ENCODE data around the gene SPEN. TPM values are rescaled to one million over a fixed set of nuclear protein-coding genes. Genes with fewer than 3 reads are reported as not detected.

Gene SPEN
- total and polyA plus RNA-seq, 2 of the 13 experiments (the other 11 are each of a cell fraction or from before 2014, with no cell fraction given), result 4.8 to 14.0 TPM

DNA sequence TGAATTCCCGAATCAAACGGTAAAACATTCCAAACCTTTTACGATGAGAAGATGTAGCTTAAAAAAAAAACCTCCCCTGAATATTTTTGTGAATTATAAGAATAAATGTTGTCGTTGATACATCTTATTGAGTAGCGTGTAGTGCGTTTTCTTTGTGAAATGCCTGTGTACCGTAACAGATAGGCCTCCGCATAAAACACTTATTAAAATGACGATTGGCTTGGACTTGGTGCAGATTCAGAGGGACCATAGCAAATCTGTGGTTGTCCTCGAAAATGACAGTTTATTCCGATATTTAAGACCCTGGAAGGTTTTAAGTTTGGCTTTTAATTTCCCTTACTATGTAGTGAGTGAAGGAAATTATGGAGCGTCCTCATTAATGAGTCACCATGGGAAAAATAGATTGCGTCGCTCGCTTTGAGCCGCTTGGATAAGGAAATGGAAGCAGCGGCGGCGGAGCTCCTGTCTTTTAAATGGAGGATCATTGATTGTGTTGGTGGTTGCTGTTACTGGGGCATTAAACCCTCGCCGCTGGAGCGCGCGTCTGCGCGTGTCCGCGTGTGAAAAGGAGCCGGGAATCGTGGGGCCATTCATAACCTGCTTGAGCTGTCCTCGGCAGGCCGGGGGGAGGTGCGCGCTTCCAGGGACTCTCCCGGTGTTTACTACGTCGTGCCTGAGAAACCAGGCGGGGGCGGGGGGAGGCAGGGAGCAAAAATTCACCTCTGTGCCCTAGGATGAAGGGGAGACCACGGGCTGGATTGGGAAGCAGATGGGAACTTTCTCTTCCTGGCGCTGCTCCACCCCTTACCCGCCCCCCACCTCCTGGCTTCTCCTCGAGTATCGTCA is 1.6 kb downstream of the SPEN start (continued):
- TF ChIP-seq, protein P1, sequence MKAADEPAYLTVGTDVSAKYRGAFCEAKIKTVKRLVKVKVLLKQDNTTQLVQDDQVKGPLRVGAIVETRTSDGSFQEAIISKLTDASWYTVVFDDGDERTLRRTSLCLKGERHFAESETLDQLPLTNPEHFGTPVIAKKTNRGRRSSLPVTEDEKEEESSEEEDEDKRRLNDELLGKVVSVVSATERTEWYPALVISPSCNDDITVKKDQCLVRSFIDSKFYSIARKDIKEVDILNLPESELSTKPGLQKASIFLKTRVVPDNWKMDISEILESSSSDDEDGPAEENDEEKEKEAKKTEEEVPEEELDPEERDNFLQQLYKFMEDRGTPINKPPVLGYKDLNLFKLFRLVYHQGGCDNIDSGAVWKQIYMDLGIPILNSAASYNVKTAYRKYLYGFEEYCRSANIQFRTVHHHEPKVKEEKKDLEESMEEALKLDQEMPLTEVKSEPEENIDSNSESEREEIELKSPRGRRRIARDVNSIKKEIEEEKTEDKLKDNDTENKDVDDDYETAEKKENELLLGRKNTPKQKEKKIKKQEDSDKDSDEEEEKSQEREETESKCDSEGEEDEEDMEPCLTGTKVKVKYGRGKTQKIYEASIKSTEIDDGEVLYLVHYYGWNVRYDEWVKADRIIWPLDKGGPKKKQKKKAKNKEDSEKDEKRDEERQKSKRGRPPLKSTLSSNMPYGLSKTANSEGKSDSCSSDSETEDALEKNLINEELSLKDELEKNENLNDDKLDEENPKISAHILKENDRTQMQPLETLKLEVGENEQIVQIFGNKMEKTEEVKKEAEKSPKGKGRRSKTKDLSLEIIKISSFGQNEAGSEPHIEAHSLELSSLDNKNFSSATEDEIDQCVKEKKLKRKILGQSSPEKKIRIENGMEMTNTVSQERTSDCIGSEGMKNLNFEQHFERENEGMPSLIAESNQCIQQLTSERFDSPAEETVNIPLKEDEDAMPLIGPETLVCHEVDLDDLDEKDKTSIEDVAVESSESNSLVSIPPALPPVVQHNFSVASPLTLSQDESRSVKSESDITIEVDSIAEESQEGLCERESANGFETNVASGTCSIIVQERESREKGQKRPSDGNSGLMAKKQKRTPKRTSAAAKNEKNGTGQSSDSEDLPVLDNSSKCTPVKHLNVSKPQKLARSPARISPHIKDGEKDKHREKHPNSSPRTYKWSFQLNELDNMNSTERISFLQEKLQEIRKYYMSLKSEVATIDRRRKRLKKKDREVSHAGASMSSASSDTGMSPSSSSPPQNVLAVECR (CRISPR knock-in tag; IDR thresholded peaks at IDR 0.05; ENCODE audit: borderline replicate concordance), result peak; percentile 78
- TF ChIP-seq, protein P2, sequence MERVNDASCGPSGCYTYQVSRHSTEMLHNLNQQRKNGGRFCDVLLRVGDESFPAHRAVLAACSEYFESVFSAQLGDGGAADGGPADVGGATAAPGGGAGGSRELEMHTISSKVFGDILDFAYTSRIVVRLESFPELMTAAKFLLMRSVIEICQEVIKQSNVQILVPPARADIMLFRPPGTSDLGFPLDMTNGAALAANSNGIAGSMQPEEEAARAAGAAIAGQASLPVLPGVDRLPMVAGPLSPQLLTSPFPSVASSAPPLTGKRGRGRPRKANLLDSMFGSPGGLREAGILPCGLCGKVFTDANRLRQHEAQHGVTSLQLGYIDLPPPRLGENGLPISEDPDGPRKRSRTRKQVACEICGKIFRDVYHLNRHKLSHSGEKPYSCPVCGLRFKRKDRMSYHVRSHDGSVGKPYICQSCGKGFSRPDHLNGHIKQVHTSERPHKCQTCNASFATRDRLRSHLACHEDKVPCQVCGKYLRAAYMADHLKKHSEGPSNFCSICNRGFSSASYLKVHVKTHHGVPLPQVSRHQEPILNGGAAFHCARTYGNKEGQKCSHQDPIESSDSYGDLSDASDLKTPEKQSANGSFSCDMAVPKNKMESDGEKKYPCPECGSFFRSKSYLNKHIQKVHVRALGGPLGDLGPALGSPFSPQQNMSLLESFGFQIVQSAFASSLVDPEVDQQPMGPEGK (CRISPR knock-in tag; IDR thresholded peaks at IDR 0.05), result peak; percentile 88
- peak; percentile 33; the same call in 1 of the 2 replicates for TF ChIP-seq ZNF782 (CRISPR knock-in tag; IDR thresholded peaks at IDR 0.05; ENCODE audit: borderline replicate concordance)
- TF ChIP-seq ZNF263 (CRISPR knock-in tag; IDR thresholded peaks at IDR 0.05), result 0 out of 2 replicates have a peak, but pooled peaks have one; percentile 12
- peak; percentile 76 for TF ChIP-seq SALL2 (CRISPR knock-in tag; IDR thresholded peaks at IDR 0.05)
- TF ChIP-seq NR2F2 (IDR thresholded peaks at IDR 0.05; ENCODE audit: borderline replicate concordance, low read depth), result no peak
- TF ChIP-seq NFKBIZ (CRISPR knock-in tag; IDR thresholded peaks at IDR 0.05), result peak; percentile 48; the same call in 1 of the 2 replicates
- no peak for TF ChIP-seq TP53 (CRISPR knock-in tag; conservative IDR thresholded peaks at IDR 0.05)
- no peak for TF ChIP-seq NR1H2 (CRISPR knock-in tag; IDR thresholded peaks at IDR 0.05; ENCODE audit: borderline replicate concordance, low read depth)
- no peak for TF ChIP-seq NFRKB (IDR thresholded peaks at IDR 0.05)
- 0 out of 2 replicates have a peak, but pooled peaks have one; percentile 25 for TF ChIP-seq ZNF343 (CRISPR knock-in tag; IDR thresholded peaks at IDR 0.05)
- no peak for TF ChIP-seq ZNF383 (CRISPR knock-in tag; IDR thresholded peaks at IDR 0.05; ENCODE audit: borderline replicate concordance)
- peak; percentile 69 for TF ChIP-seq HDAC1 (CRISPR knock-in tag; IDR thresholded peaks at IDR 0.05)
- TF ChIP-seq NCOR1 (IDR thresholded peaks at IDR 0.05; ENCODE audit: borderline replicate concordance, low read length), result peak; percentile 75; the same call in 1 of the 2 replicates
- no peak for TF ChIP-seq FOXA1 (IDR thresholded peaks at IDR 0.05)
- TF ChIP-seq FOXA1 (CRISPR knock-in tag; IDR thresholded peaks at IDR 0.05), result peak; percentile 52
- TF ChIP-seq PHF21A (CRISPR knock-in tag; IDR thresholded peaks at IDR 0.05), result peak; percentile 90
- peak; percentile 39 for TF ChIP-seq FOXA3 (CRISPR knock-in tag; IDR thresholded peaks at IDR 0.05)
- no peak for TF ChIP-seq SMAD1 (CRISPR knock-in tag; IDR thresholded peaks at IDR 0.05; ENCODE audit: borderline replicate concordance, low read depth)
- TF ChIP-seq ZFP36L1 (CRISPR knock-in tag; IDR thresholded peaks at IDR 0.05), result 0 out of 2 replicates have a peak, but pooled peaks have one; percentile 46
- TF ChIP-seq, protein P3, sequence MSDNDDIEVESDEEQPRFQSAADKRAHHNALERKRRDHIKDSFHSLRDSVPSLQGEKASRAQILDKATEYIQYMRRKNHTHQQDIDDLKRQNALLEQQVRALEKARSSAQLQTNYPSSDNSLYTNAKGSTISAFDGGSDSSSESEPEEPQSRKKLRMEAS (IDR thresholded peaks at IDR 0.05), result peak; percentile 58; the same call in 1 of the 2 replicates
- TF ChIP-seq CREB1 (IDR thresholded peaks at IDR 0.05), result no peak
- peak; percentile 61 for TF ChIP-seq CREB1 (CRISPR knock-in tag; IDR thresholded peaks at IDR 0.05)
- no peak for TF ChIP-seq ZNF224 (CRISPR knock-in tag; IDR thresholded peaks at IDR 0.05)
- TF ChIP-seq NR2F6 (IDR thresholded peaks at IDR 0.05), result peak; percentile 27; the same call in 1 of the 2 replicates
- TF ChIP-seq NR2F6 (CRISPR knock-in tag; IDR thresholded peaks at IDR 0.05), result 0 out of 2 replicates have a peak, but pooled peaks have one; percentile 39
